ENCODE results near the gene OR1I1. TPM values are rescaled to one million over a fixed set of nuclear protein-coding genes. Genes with fewer than 3 reads are reported as not detected.

OR1I1 gene
- total RNA-seq, 4 donors from 2014 or later, result not detected

- no peak for DNase-seq (ENCODE audit: low spot score in 2 of 2)
- no peak for TF ChIP-seq POLR2A (IDR thresholded peaks at IDR 0.05)
- TF ChIP-seq CTCF (IDR thresholded peaks at IDR 0.05), result no peak
- intact Hi-C loops (cut with DNase I; ENCODE audit: low total_unique reads), result no loop called here
- WGBS, 2 donors, result 91 to 95% methylated on average over 12 of the region's 12 CpGs
- no peak overlapping the region for H3K4me3 ChIP-seq (ENCODE audit: low read depth, poor library complexity, severe bottlenecking)
These were observed 34.8 kb downstream of the OR1I1 start for GRCh38 chr19:15116856-15117255.

- no peak overlapping the region for H3K4me3 ChIP-seq (ENCODE audit: low read depth, poor library complexity, severe bottlenecking)
- intact Hi-C loops (cut with DNase I; ENCODE audit: low total_unique reads), result no loop called here
- TF ChIP-seq CTCF (IDR thresholded peaks at IDR 0.05) (no peak), POLR2A (IDR thresholded peaks at IDR 0.05) (no peak)
- WGBS, 2 donors, result 67 to 71% methylated on average over 2 of the region's 2 CpGs
- no peak for DNase-seq (ENCODE audit: low spot score in 2 of 2)
These were observed 36.2 kb downstream of the OR1I1 start for GRCh38 chr19:15118248-15118647.

GRCh38 chr19:15118789-15119494 is 36.9 kb downstream of the OR1I1 start:
- intact Hi-C loops (cut with DNase I; ENCODE audit: low total_unique reads), result no loop called here
- H3K4me3 ChIP-seq (ENCODE audit: low read depth, poor library complexity, severe bottlenecking), result no peak overlapping the region
- WGBS, 2 donors, result 94 to 95% methylated on average over 20 of the region's 20 CpGs
- TF ChIP-seq POLR2A (IDR thresholded peaks at IDR 0.05), result no peak
- no peak for TF ChIP-seq CTCF (IDR thresholded peaks at IDR 0.05)
- no peak for DNase-seq (ENCODE audit: low spot score in 2 of 2)

- intact Hi-C loops (cut with DNase I; ENCODE audit: low total_unique reads), result no loop called here
- WGBS, 2 donors, result 91 to 94% methylated on average over 14 of the region's 14 CpGs
- DNase-seq (ENCODE audit: low spot score in 2 of 2), result no peak
- no peak overlapping the region for H3K4me3 ChIP-seq (ENCODE audit: low read depth, poor library complexity, severe bottlenecking)
- TF ChIP-seq CTCF (IDR thresholded peaks at IDR 0.05) (no peak), POLR2A (IDR thresholded peaks at IDR 0.05) (no peak)
These were observed 38.4 kb downstream of the OR1I1 start for GRCh38 chr19:15120135-15121026.

GRCh38 chr19:15122331-15123030 is 40.5 kb downstream of the OR1I1 start:
- 94 to 97% methylated on average over 21 of the region's 21 CpGs for WGBS, 2 donors
- DNase-seq (ENCODE audit: low spot score in 2 of 2), result no peak
- H3K4me3 ChIP-seq (ENCODE audit: low read depth, poor library complexity, severe bottlenecking), result no peak overlapping the region
- intact Hi-C loops (cut with DNase I; ENCODE audit: low total_unique reads), result no loop called here
- no peak for TF ChIP-seq CTCF (IDR thresholded peaks at IDR 0.05)
- no peak for TF ChIP-seq POLR2A (IDR thresholded peaks at IDR 0.05)

Measured in lower leg skin (tissue), 4 donors.